ENCODE data around the gene OPHN1.

The OPHN1 gene, protein sequence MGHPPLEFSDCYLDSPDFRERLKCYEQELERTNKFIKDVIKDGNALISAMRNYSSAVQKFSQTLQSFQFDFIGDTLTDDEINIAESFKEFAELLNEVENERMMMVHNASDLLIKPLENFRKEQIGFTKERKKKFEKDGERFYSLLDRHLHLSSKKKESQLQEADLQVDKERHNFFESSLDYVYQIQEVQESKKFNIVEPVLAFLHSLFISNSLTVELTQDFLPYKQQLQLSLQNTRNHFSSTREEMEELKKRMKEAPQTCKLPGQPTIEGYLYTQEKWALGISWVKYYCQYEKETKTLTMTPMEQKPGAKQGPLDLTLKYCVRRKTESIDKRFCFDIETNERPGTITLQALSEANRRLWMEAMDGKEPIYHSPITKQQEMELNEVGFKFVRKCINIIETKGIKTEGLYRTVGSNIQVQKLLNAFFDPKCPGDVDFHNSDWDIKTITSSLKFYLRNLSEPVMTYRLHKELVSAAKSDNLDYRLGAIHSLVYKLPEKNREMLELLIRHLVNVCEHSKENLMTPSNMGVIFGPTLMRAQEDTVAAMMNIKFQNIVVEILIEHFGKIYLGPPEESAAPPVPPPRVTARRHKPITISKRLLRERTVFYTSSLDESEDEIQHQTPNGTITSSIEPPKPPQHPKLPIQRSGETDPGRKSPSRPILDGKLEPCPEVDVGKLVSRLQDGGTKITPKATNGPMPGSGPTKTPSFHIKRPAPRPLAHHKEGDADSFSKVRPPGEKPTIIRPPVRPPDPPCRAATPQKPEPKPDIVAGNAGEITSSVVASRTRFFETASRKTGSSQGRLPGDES

DNA sequence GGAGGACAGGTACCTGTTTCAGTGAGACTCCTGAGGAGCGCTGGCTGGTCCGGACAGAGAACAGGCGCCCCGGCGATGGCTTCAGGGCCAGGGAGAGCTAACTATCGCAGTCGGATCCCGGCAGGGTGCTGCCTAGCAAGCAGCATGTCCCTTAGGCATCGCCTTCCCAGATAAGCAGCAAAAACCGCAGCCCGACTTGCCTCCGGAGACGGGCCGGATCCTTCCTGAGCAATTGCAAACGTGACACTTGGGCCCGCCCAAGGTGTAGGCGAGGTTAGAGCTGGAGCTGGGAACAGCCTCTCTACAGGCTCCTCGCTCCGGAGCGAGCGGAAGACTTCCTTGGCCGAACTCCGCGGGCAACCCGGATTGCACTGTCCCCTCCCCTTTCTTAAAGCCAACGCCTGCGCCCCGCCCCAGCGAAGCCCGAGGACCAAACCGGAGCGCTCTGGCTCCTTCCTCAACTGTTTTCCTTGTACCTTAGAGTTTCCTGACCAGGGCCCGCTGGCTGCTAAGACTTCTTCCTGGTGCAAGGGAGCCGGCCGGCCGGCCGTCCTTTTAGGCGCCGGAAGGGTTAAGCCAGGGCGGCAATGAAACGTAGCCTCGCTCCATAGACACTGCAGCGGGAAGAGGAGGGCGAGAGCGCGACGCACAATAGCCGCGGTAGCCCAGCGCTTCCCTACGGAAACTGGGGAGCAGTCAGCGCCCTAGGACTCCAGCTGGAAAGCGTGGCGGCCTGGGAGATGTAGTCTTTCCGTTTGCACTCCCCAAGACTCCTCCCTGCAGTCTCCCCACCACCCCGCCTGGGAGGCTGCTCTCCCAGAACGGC is at the start of gene OPHN1:
TSS of gene OPHN1 (minus strand) at position 341 of the 826 bp plus-strand sequence. CDS start 475 bp downstream, outside the sequence.
- Histone ChIP-seq H3K9me3 (ENCODE audit: low read depth, low read length) (no peaks in the 10 kb centered on the region), H3K36me3 (ENCODE audit: insufficient read depth, low read length) (no peaks in the 10 kb centered on the region), H3K27ac (no peak within 1 kb of the TSS), H3K9ac (ENCODE audit: insufficient read length) (peak within 1 kb of the TSS; percentile 64), H3K4me3 (peak within 1 kb of the TSS; percentile 88)
- no peak for TF ChIP-seq EZH2 (IDR thresholded peaks at IDR 0.05)
- peak; percentile 64; the same call in 1 of the 2 replicates for TF ChIP-seq POLR2AphosphoS5 (IDR thresholded peaks at IDR 0.05; ENCODE audit: borderline replicate concordance, low read depth, low read length)
- no peak for DNase-seq (ENCODE audit: low read depth, low spot score)

DNA sequence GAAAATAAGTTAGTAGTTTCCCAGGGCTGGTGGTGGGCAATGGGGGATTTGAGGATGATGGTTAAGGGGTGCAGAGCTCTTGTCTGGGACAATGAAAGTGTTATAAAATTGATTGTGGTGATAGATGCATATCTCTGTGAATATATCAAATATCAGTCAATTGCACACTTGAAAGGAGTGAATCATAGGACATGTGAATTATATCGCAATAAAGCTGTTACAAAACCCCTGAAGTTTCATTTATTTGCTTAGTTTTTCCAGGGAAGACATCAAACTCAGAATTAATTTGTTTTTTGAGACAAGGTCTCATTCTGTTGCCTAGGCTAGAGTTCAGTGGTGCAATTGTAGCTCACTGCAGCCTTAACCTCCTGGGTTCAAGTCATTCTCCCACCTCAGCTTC is 47.7 kb upstream of the OPHN1 start:
- Histone ChIP-seq H3K27ac (no peak overlapping the region), H3K9ac (ENCODE audit: insufficient read length) (no peak overlapping the region), H3K36me3 (ENCODE audit: insufficient read depth, low read length) (no peaks in the 10 kb centered on the region), H3K9me3 (ENCODE audit: low read depth, low read length) (no peaks in the 10 kb centered on the region), H3K4me3 (no peak overlapping the region)
- DNase-seq (ENCODE audit: low read depth, low spot score), result no peak
- no peak for TF ChIP-seq POLR2AphosphoS5 (IDR thresholded peaks at IDR 0.05; ENCODE audit: borderline replicate concordance, low read depth, low read length)
- TF ChIP-seq EZH2 (IDR thresholded peaks at IDR 0.05), result no peak
- TF ChIP-seq FOXP2 (optimal IDR thresholded peaks at IDR 0.05; ENCODE audit: control extremely low read depth, extremely low read length, insufficient read depth), result no peak

DNA sequence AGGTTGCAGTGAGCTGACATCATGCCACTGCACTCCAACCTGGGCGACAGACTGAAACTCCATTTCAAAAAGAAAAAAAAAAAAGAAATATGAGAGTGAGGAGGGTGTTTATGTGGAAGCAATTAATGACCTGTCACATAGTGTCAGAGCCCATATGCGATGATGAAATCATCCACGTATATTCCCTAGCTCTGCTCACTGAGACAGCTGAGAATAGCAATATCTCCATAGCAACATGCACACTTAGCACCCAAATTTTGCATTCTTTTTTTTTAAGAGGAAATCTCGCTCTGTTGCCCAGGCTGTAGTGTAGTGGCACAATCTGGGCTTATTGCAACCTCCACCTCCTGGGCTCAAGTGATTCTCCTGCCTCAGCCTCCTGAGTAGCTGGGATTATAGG is 31.5 kb upstream of the OPHN1 start:
- TF ChIP-seq POLR2AphosphoS5 (IDR thresholded peaks at IDR 0.05; ENCODE audit: borderline replicate concordance, low read depth, low read length) (no peak), FOXP2 (optimal IDR thresholded peaks at IDR 0.05; ENCODE audit: control extremely low read depth, extremely low read length, insufficient read depth) (no peak), EZH2 (IDR thresholded peaks at IDR 0.05) (no peak)
- H3K4me3 ChIP-seq, result no peak overlapping the region
- DNase-seq (ENCODE audit: low read depth, low spot score), result no peak

DNA sequence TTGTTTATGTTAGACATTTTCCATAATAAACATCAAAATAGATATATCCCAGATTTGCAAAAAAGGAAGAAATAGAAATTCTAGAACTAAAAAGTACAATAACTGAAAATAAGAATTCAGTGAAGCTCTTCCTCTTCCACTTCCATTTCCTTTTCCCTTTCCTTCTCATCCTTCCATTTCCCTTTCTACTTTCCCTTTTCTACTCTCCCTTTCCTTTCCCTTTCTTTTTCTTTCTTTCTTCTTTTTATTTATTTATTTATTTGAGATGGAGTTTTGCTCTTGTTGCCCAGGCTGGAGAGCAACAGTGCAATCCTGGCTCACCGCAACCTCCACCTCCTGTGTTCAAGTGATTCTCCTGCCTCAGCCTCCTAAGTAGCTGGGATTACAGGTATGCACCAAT is 30.6 kb upstream of the OPHN1 start:
- no peak overlapping the region for H3K27ac ChIP-seq
- H3K9me3 ChIP-seq (ENCODE audit: low read depth, low read length), result no peaks in the 10 kb centered on the region
- H3K36me3 ChIP-seq (ENCODE audit: insufficient read depth, low read length), result no peaks in the 10 kb centered on the region
- no peak overlapping the region for H3K9ac ChIP-seq (ENCODE audit: insufficient read length)
- no peak for TF ChIP-seq FOXP2 (optimal IDR thresholded peaks at IDR 0.05; ENCODE audit: control extremely low read depth, extremely low read length, insufficient read depth)
- no peak for TF ChIP-seq EZH2 (IDR thresholded peaks at IDR 0.05)
- no peak for TF ChIP-seq POLR2AphosphoS5 (IDR thresholded peaks at IDR 0.05; ENCODE audit: borderline replicate concordance, low read depth, low read length)
- no peak overlapping the region for H3K4me3 ChIP-seq
- no peak for DNase-seq (ENCODE audit: low read depth, low spot score)

More for the DNA sequence above, 31.5 kb upstream of the OPHN1 start:
- H3K9ac ChIP-seq (ENCODE audit: insufficient read length), result no peak overlapping the region
- H3K27ac ChIP-seq, result no peak overlapping the region
- H3K9me3 ChIP-seq (ENCODE audit: low read depth, low read length), result no peaks in the 10 kb centered on the region
- no peaks in the 10 kb centered on the region for H3K36me3 ChIP-seq (ENCODE audit: insufficient read depth, low read length)

DNA sequence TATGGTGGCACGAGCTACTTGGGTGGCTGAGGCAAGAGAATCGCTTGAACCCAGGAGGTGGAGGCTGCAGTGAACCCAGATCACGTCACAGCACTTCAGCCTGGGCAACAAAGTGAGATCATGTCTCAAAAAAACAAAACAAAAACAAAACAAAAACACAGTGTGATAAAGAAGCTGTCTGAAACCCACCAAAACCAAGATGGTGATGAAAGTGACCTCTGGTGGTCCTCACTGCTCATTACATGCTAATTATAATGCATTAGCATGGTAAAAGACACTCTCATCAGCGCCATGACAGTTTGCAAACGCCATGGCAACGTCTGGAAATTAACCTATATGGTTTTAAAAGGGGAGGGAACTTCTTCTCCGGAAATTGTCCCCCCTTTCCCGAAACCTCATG is 29.4 kb upstream of the OPHN1 start:
- no peak for DNase-seq (ENCODE audit: low read depth, low spot score)

DNA sequence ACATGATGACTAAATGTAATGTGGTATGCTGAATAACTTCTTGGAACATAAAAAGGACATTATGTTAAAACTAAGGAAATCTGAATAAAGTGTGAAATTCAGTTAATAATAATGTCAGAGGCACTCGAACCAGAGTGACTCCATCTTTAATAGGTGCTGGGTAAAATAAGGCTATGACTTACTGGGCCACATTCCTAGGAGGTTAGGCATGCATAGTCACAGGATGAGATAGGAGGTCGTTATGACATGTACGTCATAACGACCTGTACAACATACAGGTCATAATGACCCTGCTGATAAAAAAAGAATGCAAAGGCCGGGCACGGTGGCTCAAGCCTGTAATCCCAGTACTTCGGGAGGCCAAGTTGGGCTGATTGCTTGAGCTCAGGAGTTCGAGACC is 28.9 kb upstream of the OPHN1 start:
- TF ChIP-seq EZH2 (IDR thresholded peaks at IDR 0.05) (no peak), POLR2AphosphoS5 (IDR thresholded peaks at IDR 0.05; ENCODE audit: borderline replicate concordance, low read depth, low read length) (no peak), FOXP2 (optimal IDR thresholded peaks at IDR 0.05; ENCODE audit: control extremely low read depth, extremely low read length, insufficient read depth) (no peak)
- no peak for DNase-seq (ENCODE audit: low read depth, low spot score)
- Histone ChIP-seq H3K9me3 (ENCODE audit: low read depth, low read length) (no peaks in the 10 kb centered on the region), H3K27ac (no peak overlapping the region), H3K36me3 (ENCODE audit: insufficient read depth, low read length) (no peaks in the 10 kb centered on the region), H3K4me3 (no peak overlapping the region), H3K9ac (ENCODE audit: insufficient read length) (no peak overlapping the region)

More for the DNA sequence above, 29.4 kb upstream of the OPHN1 start:
- TF ChIP-seq POLR2AphosphoS5 (IDR thresholded peaks at IDR 0.05; ENCODE audit: borderline replicate concordance, low read depth, low read length), result no peak
- no peak for TF ChIP-seq FOXP2 (optimal IDR thresholded peaks at IDR 0.05; ENCODE audit: control extremely low read depth, extremely low read length, insufficient read depth)
- TF ChIP-seq EZH2 (IDR thresholded peaks at IDR 0.05), result no peak
- Histone ChIP-seq H3K4me3 (no peak overlapping the region), H3K9me3 (ENCODE audit: low read depth, low read length) (no peaks in the 10 kb centered on the region), H3K9ac (ENCODE audit: insufficient read length) (no peak overlapping the region), H3K27ac (no peak overlapping the region), H3K36me3 (ENCODE audit: insufficient read depth, low read length) (no peaks in the 10 kb centered on the region)

DNA sequence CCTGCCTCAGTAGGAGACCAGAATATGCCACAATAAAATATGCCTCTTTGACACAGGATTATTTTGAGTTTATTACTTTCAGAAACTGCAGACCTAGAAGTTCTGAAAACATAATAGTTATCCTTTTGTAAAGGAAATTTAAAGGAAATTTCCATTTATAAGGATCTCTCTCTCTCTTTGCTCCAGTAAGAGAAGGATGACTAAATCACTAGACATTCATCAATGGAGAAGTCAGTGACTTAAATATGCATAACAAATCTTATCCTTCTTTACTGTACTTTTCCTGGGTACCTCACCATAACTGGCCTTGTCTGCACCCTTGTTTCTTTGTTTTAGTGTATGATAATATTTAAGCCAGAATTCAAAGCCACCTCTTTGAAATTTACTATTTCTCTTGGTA is 28.3 kb upstream of the OPHN1 start:
- Histone ChIP-seq H3K9me3 (ENCODE audit: low read depth, low read length) (no peaks in the 10 kb centered on the region), H3K4me3 (no peak overlapping the region), H3K9ac (ENCODE audit: insufficient read length) (no peak overlapping the region), H3K27ac (no peak overlapping the region), H3K36me3 (ENCODE audit: insufficient read depth, low read length) (no peaks in the 10 kb centered on the region)
- DNase-seq (ENCODE audit: low read depth, low spot score), result no peak
- TF ChIP-seq EZH2 (IDR thresholded peaks at IDR 0.05) (no peak), FOXP2 (optimal IDR thresholded peaks at IDR 0.05; ENCODE audit: control extremely low read depth, extremely low read length, insufficient read depth) (no peak), POLR2AphosphoS5 (IDR thresholded peaks at IDR 0.05; ENCODE audit: borderline replicate concordance, low read depth, low read length) (no peak)

DNA sequence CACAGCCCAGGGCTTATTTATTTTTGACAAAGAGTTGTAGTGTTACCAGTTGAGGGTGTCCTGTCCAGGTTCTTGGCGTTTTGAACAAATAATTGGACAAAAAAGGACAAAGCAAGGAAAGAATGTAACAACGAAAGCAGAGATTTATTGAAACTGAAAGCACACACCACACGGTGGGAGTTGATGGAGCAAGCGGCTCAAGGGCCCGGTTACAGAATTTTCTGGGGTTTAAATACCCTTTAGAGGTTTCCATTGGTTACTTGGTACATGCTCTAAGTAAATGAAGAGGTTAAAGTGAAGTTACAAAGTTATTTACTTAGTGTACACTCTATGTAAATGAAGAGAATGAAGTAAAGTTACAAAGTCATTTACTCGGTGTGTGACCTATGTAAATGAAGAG is 27.8 kb upstream of the OPHN1 start:
- no peak for DNase-seq (ENCODE audit: low read depth, low spot score)
- no peak for TF ChIP-seq EZH2 (IDR thresholded peaks at IDR 0.05)
- TF ChIP-seq POLR2AphosphoS5 (IDR thresholded peaks at IDR 0.05; ENCODE audit: borderline replicate concordance, low read depth, low read length), result no peak
- TF ChIP-seq FOXP2 (optimal IDR thresholded peaks at IDR 0.05; ENCODE audit: control extremely low read depth, extremely low read length, insufficient read depth), result no peak
- Histone ChIP-seq H3K36me3 (ENCODE audit: insufficient read depth, low read length) (no peaks in the 10 kb centered on the region), H3K27ac (no peak overlapping the region), H3K4me3 (no peak overlapping the region), H3K9ac (ENCODE audit: insufficient read length) (no peak overlapping the region), H3K9me3 (ENCODE audit: low read depth, low read length) (no peaks in the 10 kb centered on the region)
